ENCODE results near the gene DBI. TPM values are rescaled to one million over a fixed set of nuclear protein-coding genes. Genes with fewer than 3 reads are reported as not detected.

Gene DBI
- total and polyA plus RNA-seq, 2 experiments from 2014 or later, result 272 to 755 TPM

DNA sequence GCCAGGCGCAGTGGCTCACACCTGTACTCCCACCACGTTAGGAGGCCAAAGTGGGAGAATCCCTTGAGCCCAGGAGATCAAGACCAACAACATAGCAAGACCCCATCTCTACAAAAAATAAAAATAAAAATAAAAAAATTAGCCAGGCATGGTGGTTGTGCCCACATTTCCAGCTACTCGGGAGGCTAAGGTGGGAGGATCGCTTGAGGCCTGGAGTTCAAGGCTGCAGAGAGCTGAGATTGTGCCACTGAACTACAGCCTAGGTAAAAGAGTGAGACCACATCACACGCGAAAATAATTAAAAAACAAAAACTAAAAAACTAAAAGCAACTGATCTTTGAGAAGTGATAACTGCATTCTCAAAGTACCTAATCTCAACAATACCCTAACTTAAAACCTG is 2.0 kb upstream of the DBI start:
- Histone ChIP-seq H3K9me2 (replicated peaks; ENCODE audit: insufficient read depth) (no peaks in the 10 kb centered on the region), H3K4me2 (peak overlapping the region; percentile 82), H3K4me3 (no peak overlapping the region)

DNA sequence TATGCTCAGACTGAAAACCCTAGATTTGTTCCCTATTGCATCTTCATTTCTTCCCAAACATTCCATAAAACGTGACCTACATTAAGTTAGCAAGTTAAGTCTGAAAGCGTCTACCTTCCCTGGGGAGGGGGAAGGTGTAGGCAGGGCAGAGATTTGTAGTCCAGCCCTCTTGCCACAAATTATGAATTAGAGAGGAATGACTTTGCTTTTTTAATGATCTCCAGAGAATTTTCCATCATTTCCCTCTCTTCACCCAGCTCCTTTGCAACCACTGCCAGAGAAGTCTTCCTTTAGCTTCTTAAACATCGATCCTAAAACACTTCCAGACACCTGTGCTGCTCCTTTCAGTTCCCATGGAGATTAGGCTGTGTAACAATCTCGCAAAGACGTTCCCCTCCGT is 1.3 kb upstream of the DBI start:
- no peak overlapping the region for H2AFZ ChIP-seq
- 55% methylated on average over 5 of the region's 6 CpGs for WGBS (ENCODE audit: low lambda C conversion rate, missing lambda C conversion rate)
- no peaks in the 10 kb centered on the region for H3K36me3 ChIP-seq (replicated peaks; ENCODE audit: insufficient read depth, low read depth)
- TF ChIP-seq EZH2 (IDR thresholded peaks at IDR 0.05; ENCODE audit: borderline replicate concordance), result no peak
- TF ChIP-seq, protein P1, sequence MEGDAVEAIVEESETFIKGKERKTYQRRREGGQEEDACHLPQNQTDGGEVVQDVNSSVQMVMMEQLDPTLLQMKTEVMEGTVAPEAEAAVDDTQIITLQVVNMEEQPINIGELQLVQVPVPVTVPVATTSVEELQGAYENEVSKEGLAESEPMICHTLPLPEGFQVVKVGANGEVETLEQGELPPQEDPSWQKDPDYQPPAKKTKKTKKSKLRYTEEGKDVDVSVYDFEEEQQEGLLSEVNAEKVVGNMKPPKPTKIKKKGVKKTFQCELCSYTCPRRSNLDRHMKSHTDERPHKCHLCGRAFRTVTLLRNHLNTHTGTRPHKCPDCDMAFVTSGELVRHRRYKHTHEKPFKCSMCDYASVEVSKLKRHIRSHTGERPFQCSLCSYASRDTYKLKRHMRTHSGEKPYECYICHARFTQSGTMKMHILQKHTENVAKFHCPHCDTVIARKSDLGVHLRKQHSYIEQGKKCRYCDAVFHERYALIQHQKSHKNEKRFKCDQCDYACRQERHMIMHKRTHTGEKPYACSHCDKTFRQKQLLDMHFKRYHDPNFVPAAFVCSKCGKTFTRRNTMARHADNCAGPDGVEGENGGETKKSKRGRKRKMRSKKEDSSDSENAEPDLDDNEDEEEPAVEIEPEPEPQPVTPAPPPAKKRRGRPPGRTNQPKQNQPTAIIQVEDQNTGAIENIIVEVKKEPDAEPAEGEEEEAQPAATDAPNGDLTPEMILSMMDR (IDR thresholded peaks at IDR 0.05; ENCODE audit: poor library complexity), result no peak
- TF ChIP-seq EZH2phosphoT487 (IDR thresholded peaks at IDR 0.05; ENCODE audit: low read depth, severe bottlenecking, unreplicated experiment), result no peak
- no peaks in the 10 kb centered on the region for H3K27me3 ChIP-seq
- H3K4me2 ChIP-seq, result peak overlapping the region; percentile 82
- H3K79me2 ChIP-seq, result peaks cover 49% of the 10 kb centered on the region
- peak overlapping the region; percentile 89 for H3K27ac ChIP-seq
- peaks cover 14% of the 10 kb centered on the region for H4K20me1 ChIP-seq (ENCODE audit: insufficient read depth, poor library complexity, severe bottlenecking)
- H3K4me3 ChIP-seq, result peak overlapping the region; percentile 48
- no peak for DNase-seq (ENCODE audit: low spot score)
- peaks cover 23% of the 10 kb centered on the region for H3K4me1 ChIP-seq (ENCODE audit: insufficient read depth)
- no peaks in the 10 kb centered on the region for H3K9me2 ChIP-seq (replicated peaks; ENCODE audit: insufficient read depth)
- no peaks in the 10 kb centered on the region for H3K9me3 ChIP-seq (ENCODE audit: low read depth)

More for the DNA sequence above, 2.0 kb upstream of the DBI start:
- TF ChIP-seq EZH2phosphoT487 (IDR thresholded peaks at IDR 0.05; ENCODE audit: low read depth, severe bottlenecking, unreplicated experiment) (no peak), EZH2 (IDR thresholded peaks at IDR 0.05; ENCODE audit: borderline replicate concordance) (no peak)
- TF ChIP-seq, protein P1 (IDR thresholded peaks at IDR 0.05; ENCODE audit: poor library complexity), result no peak
- no peak overlapping the region for H3K27ac ChIP-seq
- no peak for DNase-seq (ENCODE audit: low spot score)
- H3K36me3 ChIP-seq (replicated peaks; ENCODE audit: insufficient read depth, low read depth), result no peaks in the 10 kb centered on the region
- H3K4me1 ChIP-seq (ENCODE audit: insufficient read depth), result peaks cover 23% of the 10 kb centered on the region
- H2AFZ ChIP-seq, result no peak overlapping the region
- WGBS (ENCODE audit: low lambda C conversion rate, missing lambda C conversion rate), result 97% methylated on average over 6 of the region's 6 CpGs
- no peaks in the 10 kb centered on the region for H3K9me3 ChIP-seq (ENCODE audit: low read depth)
- peaks cover 49% of the 10 kb centered on the region for H3K79me2 ChIP-seq
- H3K27me3 ChIP-seq, result no peaks in the 10 kb centered on the region
- H4K20me1 ChIP-seq (ENCODE audit: insufficient read depth, poor library complexity, severe bottlenecking), result peaks cover 14% of the 10 kb centered on the region

DNA sequence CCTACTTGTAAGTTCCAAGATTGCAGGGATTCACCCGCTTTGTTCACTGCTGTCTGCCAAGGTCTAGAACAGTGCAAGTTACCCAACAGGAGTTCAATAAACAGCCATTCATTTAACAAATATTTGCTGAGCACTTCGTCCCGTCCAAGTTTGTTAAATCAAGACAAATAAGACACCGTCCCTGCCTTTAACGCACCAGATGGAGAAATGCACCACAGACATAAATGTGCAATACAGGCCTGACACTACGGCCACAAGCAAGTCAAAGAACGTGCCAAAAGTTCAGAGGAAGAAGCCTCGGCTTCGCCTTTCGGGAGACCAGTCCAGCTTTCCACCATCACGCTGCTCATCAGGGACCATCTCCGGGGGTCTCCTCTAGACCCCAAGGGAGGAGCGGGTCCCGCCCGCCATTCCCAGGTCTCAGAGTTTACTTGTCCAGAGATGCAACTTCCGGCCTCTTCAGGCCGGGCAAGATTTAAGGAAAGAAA is 572 bp upstream of the DBI start:
- DNase-seq (ENCODE audit: low spot score), result peak; percentile 39
- Histone ChIP-seq H3K9me2 (replicated peaks; ENCODE audit: insufficient read depth) (no peaks in the 10 kb centered on the region), H3K27me3 (no peaks in the 10 kb centered on the region), H3K36me3 (replicated peaks; ENCODE audit: insufficient read depth, low read depth) (no peaks in the 10 kb centered on the region), H3K9me3 (ENCODE audit: low read depth) (no peaks in the 10 kb centered on the region), H3K4me3 (peak overlapping the region; percentile 48), H3K4me1 (ENCODE audit: insufficient read depth) (peaks cover 23% of the 10 kb centered on the region), H3K27ac (peak overlapping the region; percentile 89), H4K20me1 (ENCODE audit: insufficient read depth, poor library complexity, severe bottlenecking) (peaks cover 14% of the 10 kb centered on the region), H2AFZ (peak overlapping the region; percentile 76), H3K79me2 (peaks cover 49% of the 10 kb centered on the region), H3K4me2 (peak overlapping the region; percentile 82)
- WGBS (ENCODE audit: low lambda C conversion rate, missing lambda C conversion rate), result 3% methylated on average over 17 of the region's 17 CpGs
- TF ChIP-seq EZH2 (IDR thresholded peaks at IDR 0.05; ENCODE audit: borderline replicate concordance), result no peak
- TF ChIP-seq, protein P1 (IDR thresholded peaks at IDR 0.05; ENCODE audit: poor library complexity), result no peak
- TF ChIP-seq EZH2phosphoT487 (IDR thresholded peaks at IDR 0.05; ENCODE audit: low read depth, severe bottlenecking, unreplicated experiment), result no peak
